ENCODE data around the gene OLR1.
"Not testable (repeated sequence)": the region's sequence is repeated elsewhere in the genome, so short reads cannot be mapped to it uniquely, and the experiment has no call there.

Gene OLR1

GRCh38 chr12:10210225-10210624, 38.3 kb upstream of the OLR1 start:
- Histone ChIP-seq H3K36me3 (replicated peaks) (no peaks in the 10 kb centered on the region), H3K27me3 (ENCODE audit: low read depth) (no peaks in the 10 kb centered on the region), H3K4me3 (no peak overlapping the region), H3K4me1 (peaks cover 11% of the 10 kb centered on the region), H3K9me3 (no peaks in the 10 kb centered on the region)
- DNase-seq (ENCODE audit: low spot score in 2 of 2) = no peak
- in situ Hi-C loops (cut with MboI; ENCODE audit: low sequenced_read_pairs) = no loop called here

- in situ Hi-C loops (cut with MboI; ENCODE audit: low sequenced_read_pairs) = no loop called here
- no peak for DNase-seq (ENCODE audit: low spot score in 2 of 2)
- Histone ChIP-seq H3K4me3 (no peak overlapping the region), H3K36me3 (replicated peaks) (no peaks in the 10 kb centered on the region), H3K27me3 (ENCODE audit: low read depth) (no peaks in the 10 kb centered on the region), H3K9me3 (no peaks in the 10 kb centered on the region), H3K4me1 (peaks cover 3% of the 10 kb centered on the region; the same call in 1 of the 2 replicates)
These were observed 35.2 kb upstream of the OLR1 start for GRCh38 chr12:10207136-10207535.

- Histone ChIP-seq H3K27me3 (ENCODE audit: low read depth) (no peaks in the 10 kb centered on the region), H3K4me3 (no peak overlapping the region), H3K4me1 (no peaks in the 10 kb centered on the region), H3K9me3 (no peaks in the 10 kb centered on the region), H3K36me3 (replicated peaks) (no peaks in the 10 kb centered on the region)
- in situ Hi-C loops (cut with MboI; ENCODE audit: low sequenced_read_pairs) = no loop called here
- DNase-seq (ENCODE audit: low spot score in 2 of 2) = no peak
These were observed 33.4 kb upstream of the OLR1 start for GRCh38 chr12:10205220-10205807.

GRCh38 chr12:10204495-10204894, 32.6 kb upstream of the OLR1 start:
- H3K36me3 ChIP-seq (replicated peaks); DNase-seq (ENCODE audit: low spot score in 2 of 2); in situ Hi-C loops (cut with MboI; ENCODE audit: low sequenced_read_pairs); H3K4me3 ChIP-seq; H3K27me3 ChIP-seq (ENCODE audit: low read depth); H3K4me1 ChIP-seq; H3K9me3 ChIP-seq: not testable (repeated sequence)

- H3K4me3 ChIP-seq = no peak overlapping the region
- in situ Hi-C loops (cut with MboI; ENCODE audit: low sequenced_read_pairs) = no loop called here
- H3K4me1 ChIP-seq = no peaks in the 10 kb centered on the region
- no peaks in the 10 kb centered on the region for H3K27me3 ChIP-seq (ENCODE audit: low read depth)
- no peaks in the 10 kb centered on the region for H3K36me3 ChIP-seq (replicated peaks)
- DNase-seq (ENCODE audit: low spot score in 2 of 2) = no peak
- H3K9me3 ChIP-seq = no peaks in the 10 kb centered on the region
These were observed 25.9 kb upstream of the OLR1 start for GRCh38 chr12:10197879-10198278.

- Histone ChIP-seq H3K9me3 (no peaks in the 10 kb centered on the region), H3K36me3 (replicated peaks) (no peaks in the 10 kb centered on the region), H3K4me1 (peaks cover 4% of the 10 kb centered on the region), H3K4me3 (no peak overlapping the region), H3K27me3 (ENCODE audit: low read depth) (no peaks in the 10 kb centered on the region)
- no peak for DNase-seq (ENCODE audit: low spot score in 2 of 2)
- in situ Hi-C loops (cut with MboI; ENCODE audit: low sequenced_read_pairs) = no loop called here
These were observed 24.3 kb upstream of the OLR1 start for GRCh38 chr12:10196210-10196609.

- in situ Hi-C loops (cut with MboI; ENCODE audit: low sequenced_read_pairs) = no loop called here
- H3K27me3 ChIP-seq (ENCODE audit: low read depth) = no peaks in the 10 kb centered on the region
- no peak overlapping the region for H3K4me3 ChIP-seq
These were observed 22.3 kb upstream of the OLR1 start for GRCh38 chr12:10194160-10194670.

GRCh38 chr12:10191865-10192264, 19.9 kb upstream of the OLR1 start:
- no peak for DNase-seq (ENCODE audit: low spot score in 2 of 2)
- Histone ChIP-seq H3K9me3 (no peaks in the 10 kb centered on the region), H3K36me3 (replicated peaks) (no peaks in the 10 kb centered on the region), H3K27me3 (ENCODE audit: low read depth) (no peaks in the 10 kb centered on the region), H3K4me1 (peaks cover 4% of the 10 kb centered on the region), H3K4me3 (no peak overlapping the region)
- in situ Hi-C loops (cut with MboI; ENCODE audit: low sequenced_read_pairs) = no loop called here

More at GRCh38 chr12:10194160-10194670, 22.3 kb upstream of the OLR1 start:
- no peaks in the 10 kb centered on the region for H3K9me3 ChIP-seq
- no peaks in the 10 kb centered on the region for H3K36me3 ChIP-seq (replicated peaks)
- DNase-seq (ENCODE audit: low spot score in 2 of 2) = no peak
- peaks cover 4% of the 10 kb centered on the region for H3K4me1 ChIP-seq

- H3K4me3 ChIP-seq = no peak overlapping the region
- peak; percentile 67 to 77 for DNase-seq (ENCODE audit: low spot score in 2 of 2)
- H3K9me3 ChIP-seq = no peaks in the 10 kb centered on the region
- H3K36me3 ChIP-seq (replicated peaks) = no peaks in the 10 kb centered on the region
- H3K4me1 ChIP-seq = peaks cover 4% of the 10 kb centered on the region
- no peaks in the 10 kb centered on the region for H3K27me3 ChIP-seq (ENCODE audit: low read depth)
- in situ Hi-C loops (cut with MboI; ENCODE audit: low sequenced_read_pairs) = no loop called here
These were observed 18.8 kb upstream of the OLR1 start for GRCh38 chr12:10190558-10191388.

GRCh38 chr12:10189653-10190052, 17.7 kb upstream of the OLR1 start:
- Histone ChIP-seq H3K9me3 (no peaks in the 10 kb centered on the region), H3K27me3 (ENCODE audit: low read depth) (no peaks in the 10 kb centered on the region), H3K4me3 (no peak overlapping the region), H3K36me3 (replicated peaks) (no peaks in the 10 kb centered on the region), H3K4me1 (peaks cover 4% of the 10 kb centered on the region)
- in situ Hi-C loops (cut with MboI; ENCODE audit: low sequenced_read_pairs) = no loop called here
- no peak for DNase-seq (ENCODE audit: low spot score in 2 of 2)

GRCh38 chr12:10186958-10187357, 15.0 kb upstream of the OLR1 start:
- H3K27me3 ChIP-seq (ENCODE audit: low read depth); H3K9me3 ChIP-seq; H3K4me1 ChIP-seq; in situ Hi-C loops (cut with MboI; ENCODE audit: low sequenced_read_pairs); H3K4me3 ChIP-seq; H3K36me3 ChIP-seq (replicated peaks); DNase-seq (ENCODE audit: low spot score in 2 of 2): not testable (repeated sequence)

GRCh38 chr12:10186299-10186698, 14.4 kb upstream of the OLR1 start:
- Histone ChIP-seq H3K4me3 (no peak overlapping the region), H3K36me3 (replicated peaks) (no peaks in the 10 kb centered on the region), H3K27me3 (ENCODE audit: low read depth) (no peaks in the 10 kb centered on the region), H3K4me1 (peaks cover 4% of the 10 kb centered on the region; the same call in 1 of the 2 replicates), H3K9me3 (no peaks in the 10 kb centered on the region)
- in situ Hi-C loops (cut with MboI; ENCODE audit: low sequenced_read_pairs) = no loop called here
- DNase-seq (ENCODE audit: low spot score in 2 of 2) = no peak

GRCh38 chr12:10184261-10184843, 12.4 kb upstream of the OLR1 start:
- in situ Hi-C loops (cut with MboI; ENCODE audit: low sequenced_read_pairs) = no loop called here
- DNase-seq (ENCODE audit: low spot score in 2 of 2) = no peak
- no peak overlapping the region for H3K4me3 ChIP-seq
- H3K27me3 ChIP-seq (ENCODE audit: low read depth) = no peaks in the 10 kb centered on the region
- H3K36me3 ChIP-seq (replicated peaks) = no peaks in the 10 kb centered on the region
- no peaks in the 10 kb centered on the region for H3K9me3 ChIP-seq
- H3K4me1 ChIP-seq = 0 out of 2 replicates have a peak, but pooled peaks cover 4% of the 10 kb centered on the region

Data from HAP-1 (cell line).